SK-N-DZ (cell line): Measurements from ENCODE around the gene LYSMD2. TPM values are rescaled to one million over a fixed set of nuclear protein-coding genes. Genes with fewer than 3 reads are reported as not detected.
"Not testable (repeated sequence)": the region's sequence is repeated elsewhere in the genome, so short reads cannot be mapped to it uniquely, and the experiment has no call there.

Experiments used
- DNase-seq: peaks from one replicate; pipeline ENCODE4 v3.0.0-alpha.2; 2015; ENCODE audit warnings: low spot score
- polyA plus RNA-seq, 2 experiments: library from polyadenylated mRNA; depleted of rRNA; stranded (reverse); fragments of >200 nt; gene quantifications; 2 replicates each; pipeline ENCODE4 v1.2.3, GENCODE V29; 2014

The LYSMD2 gene
- polyA plus RNA-seq (2014; cell fraction: cytosol; rRNA removed): 5.2 and 7.9 TPM in 2 replicates
- 2.2 and 7.2 TPM in 2 replicates for polyA plus RNA-seq (2014; cell fraction: nucleus; rRNA removed)

DNA sequence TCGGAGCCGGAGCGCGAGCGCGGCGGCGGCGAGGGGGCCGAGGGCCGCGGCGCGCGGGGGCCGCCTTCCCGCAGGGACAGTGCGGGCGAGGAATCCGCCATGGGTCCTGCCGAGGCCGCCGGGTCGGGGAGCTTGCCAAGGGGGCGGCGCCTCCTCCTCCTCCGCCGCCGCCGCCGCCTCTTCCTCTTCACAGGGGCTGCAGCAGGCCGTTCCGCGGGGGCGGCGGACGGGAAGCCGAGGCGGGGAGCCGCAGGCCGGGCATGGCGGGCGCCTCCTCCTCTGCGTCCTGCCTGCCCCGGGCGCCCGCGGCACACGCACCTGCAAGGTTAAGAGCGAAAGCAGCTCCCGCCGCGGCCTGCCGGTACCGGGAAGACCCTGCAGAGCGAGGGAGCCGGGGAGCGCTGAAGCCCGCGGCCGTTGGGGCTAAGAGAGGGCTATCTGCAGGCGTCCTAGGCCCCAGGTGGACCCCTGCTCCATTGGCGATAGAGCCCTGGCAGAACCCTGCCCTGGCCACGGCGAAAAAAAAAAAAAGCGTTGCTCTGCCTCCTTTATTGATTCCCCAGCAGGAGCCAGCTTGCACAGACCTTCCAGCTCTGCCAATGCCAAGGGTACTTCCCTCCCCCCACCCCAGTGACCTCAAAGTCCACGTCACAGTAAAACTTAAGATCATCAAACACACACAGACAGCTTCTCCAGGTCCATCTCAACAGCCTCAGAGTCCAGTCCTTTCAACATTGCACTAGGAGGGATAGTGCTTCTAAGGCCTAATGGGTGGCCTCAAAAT is at the start of gene LYSMD2:
Gene LYSMD2 (minus strand): TSS at position 134 of the 784 bp plus-strand sequence. CDS start 33 bp downstream, at position 101.
- peak; percentile 28 for DNase-seq

DNA sequence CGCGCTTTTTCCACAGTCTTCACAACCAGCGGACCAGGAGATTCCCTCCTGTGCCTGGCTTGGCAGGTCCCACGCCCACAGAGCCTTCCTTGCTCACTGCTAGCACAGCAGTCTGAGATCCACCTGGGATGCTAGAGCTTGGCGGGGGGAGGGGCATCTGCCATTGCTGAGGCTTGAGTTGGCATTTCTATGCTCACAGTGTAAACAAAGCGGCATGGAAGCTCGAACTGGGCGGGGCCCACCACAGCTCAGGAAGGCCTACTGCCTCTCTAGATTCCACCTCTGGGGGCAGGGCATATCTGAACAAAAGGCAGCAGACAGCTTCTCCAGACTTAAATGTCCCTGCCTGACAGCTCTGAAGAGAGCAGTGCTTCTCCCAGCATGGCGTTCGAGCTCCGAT is 49.7 kb upstream of the LYSMD2 start:
- not testable (repeated sequence) for DNase-seq

GRCh38 chr15:51783967-51784366 is 46.5 kb upstream of the LYSMD2 start:
- no peak for DNase-seq

DNA sequence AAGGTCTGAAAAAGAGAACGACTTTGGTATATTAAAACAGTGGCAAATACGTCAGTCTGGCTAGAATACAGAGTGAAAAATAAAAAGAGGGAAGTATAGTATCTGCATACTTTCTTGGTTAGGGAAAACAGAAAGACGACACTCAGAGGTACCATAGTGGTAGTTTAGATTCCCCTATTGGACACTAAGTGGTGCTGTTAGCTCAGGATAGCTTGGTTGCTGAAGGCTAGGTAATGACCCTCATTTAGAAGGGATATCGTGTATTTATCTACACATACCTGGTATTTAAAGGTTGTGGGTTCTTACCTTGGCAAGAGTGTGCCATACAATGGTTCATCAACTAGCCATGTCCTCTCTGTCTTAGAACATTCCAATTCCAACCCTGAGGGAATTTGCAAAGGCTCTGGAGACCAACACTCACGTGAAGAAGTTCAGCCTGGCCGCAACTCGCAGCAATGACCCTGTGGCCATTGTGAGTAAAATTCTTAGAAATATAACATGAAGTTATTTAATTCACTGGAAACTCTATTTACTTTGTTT is 45.0 kb upstream of the LYSMD2 start:
- DNase-seq: no peak

DNA sequence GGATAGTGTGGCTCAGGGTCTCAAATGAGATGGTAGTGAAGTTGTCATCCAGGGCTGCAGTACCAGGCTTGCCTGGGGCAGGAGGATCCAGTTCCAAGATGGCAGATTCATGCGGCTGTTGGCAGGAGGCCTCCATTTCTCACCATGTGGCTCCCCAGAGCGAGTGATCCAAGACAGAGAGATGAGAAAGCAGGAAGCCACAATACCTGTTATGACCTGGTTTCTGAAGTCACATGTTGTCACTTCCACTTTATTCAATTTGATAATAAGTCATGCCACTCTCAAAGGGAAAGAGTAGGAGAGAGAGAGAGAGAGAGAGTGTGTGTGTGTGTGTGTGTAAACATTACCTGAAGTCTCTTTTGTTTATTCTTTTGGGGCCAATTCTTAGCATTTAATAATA is 44.1 kb upstream of the LYSMD2 start:
- no peak for DNase-seq

GRCh38 chr15:51780636-51781035 is 43.2 kb upstream of the LYSMD2 start:
- DNase-seq: no peak

DNA sequence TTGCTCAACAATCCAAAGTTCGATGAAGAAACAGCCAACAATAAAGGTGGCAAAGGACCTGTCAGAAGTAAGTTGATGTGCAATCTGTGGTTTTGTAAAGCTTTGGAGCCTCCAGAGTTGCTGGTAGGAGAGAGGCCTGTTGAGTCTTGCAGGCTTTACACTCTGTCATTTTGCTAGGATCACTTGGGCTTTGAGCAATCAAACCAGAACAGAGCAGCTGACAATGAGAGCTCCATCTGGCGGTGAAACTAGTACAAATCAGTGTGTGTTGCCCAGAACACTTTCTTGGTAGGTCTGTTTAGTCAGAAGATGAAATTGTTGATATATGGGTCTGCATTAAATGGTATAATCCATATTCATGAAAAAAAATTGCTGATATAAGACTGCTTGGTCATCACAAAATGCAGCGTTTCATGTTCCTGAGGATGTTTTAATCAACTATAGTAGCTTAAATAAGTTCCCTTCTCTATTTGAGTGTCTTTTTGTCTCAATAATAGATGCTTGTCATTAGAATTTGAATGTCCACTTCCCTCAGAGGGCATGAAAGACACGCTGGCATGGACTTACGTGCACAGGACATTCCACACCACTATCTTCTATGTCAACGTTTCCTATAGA is 39.6 kb upstream of the LYSMD2 start:
- peak; percentile 67 for DNase-seq

DNA sequence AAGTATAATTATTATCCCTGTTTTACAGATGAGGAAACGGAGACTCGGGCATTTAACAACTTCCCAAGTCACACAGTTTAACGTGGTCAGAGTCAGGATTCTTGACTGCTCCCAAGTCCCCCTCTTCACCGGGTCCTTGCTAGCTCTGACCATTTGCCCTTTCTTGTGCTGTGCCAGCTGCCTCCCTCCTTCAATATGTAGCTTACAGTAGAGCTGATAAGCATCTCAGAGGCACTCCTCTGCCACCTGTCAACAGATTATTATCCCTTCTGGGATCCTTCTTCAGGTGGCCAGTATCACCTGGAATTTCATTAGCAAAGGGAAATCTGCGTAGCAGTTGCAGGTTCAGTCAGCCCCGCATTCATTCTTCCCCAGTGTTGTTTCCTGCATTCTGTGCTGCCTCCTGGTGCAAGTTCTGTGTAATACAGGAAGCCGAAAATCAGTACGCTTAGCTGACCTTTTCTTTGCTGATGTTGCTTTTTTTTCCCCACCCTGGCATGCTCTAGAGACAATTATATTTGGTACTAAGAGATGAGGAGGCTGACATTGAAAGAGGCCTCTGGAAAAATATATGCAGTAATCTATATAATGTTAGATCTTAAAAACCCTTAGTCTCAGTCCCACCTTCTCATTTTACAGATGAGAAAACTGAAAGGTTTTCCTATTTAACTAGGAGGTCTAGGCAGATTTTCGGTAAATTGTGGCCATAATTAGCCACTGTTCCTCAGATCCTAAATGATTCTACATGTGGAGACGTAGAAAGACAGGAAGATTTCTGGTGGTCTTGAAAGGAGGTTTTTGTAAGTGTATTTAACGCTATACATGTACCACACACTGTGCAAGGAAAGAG is 38.7 kb upstream of the LYSMD2 start:
- peak; percentile 54 for DNase-seq

DNA sequence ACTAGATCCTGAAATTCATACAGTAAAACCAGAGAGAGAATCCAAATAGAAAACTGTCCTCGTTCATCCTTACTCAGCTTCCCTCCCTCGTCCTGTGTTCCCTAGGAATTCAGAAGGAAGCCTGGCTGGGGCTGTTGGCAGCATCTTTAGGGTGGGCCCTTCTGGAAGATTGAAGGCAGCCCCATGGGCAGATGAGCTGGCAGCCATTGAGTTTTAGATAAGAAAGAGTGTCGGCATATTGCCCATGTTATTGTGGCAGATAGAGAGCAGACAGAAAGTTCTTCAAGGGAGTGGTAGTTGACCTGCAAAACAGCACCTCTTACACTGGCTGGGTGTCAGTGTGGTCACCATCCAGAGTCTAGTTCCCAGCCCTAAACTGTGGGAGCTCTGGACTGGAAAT is 37.5 kb upstream of the LYSMD2 start:
- no peak for DNase-seq

DNA sequence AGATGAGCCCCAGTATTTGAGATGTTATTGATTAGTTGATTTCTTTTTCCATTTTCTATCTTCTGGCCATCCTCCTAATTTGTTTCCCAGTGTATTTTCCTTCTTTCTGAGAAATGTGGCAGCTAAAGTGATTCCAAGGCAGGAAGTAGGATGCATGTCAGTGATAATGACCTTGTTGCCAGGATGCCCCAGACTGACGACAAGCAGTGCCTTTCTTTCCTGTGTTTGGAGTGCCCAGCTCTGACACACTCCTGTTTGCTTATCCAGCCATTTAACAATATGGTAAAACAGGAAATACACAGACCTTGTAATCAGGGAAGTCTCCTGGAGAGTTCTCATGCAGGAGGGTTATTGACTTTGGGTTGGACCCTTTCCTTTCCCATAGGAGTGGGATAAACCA is 34.3 kb upstream of the LYSMD2 start:
- DNase-seq: no peak

- no peak for DNase-seq
Measured at GRCh38 chr15:51770902-51771301, 33.4 kb upstream of the LYSMD2 start.

DNA sequence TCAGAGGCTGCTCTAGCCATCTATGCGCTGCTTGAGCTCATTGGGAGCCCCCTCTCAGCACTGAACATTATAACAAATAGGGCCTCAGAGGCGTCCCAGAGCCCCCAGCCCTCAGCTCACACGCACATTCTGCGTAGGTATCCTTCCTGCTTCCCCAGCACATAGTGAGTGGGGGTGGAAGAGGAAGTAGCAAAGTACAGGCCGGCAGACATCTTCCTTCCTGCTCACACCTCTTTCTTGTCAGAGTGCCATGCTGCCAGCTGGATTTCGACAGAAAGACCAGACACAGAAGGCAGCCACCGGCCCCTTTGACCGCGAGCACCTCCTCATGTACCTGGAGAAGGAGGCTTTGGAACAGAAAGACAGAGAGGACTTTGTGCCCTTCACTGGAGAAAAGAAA is 30.6 kb upstream of the LYSMD2 start:
- DNase-seq: no peak

GRCh38 chr15:51766341-51766740 is 28.9 kb upstream of the LYSMD2 start:
- DNase-seq: no peak

GRCh38 chr15:51765751-51766150 is 28.3 kb upstream of the LYSMD2 start:
- DNase-seq: no peak

GRCh38 chr15:51760805-51761204 is 23.4 kb upstream of the LYSMD2 start:
- DNase-seq: peak; percentile 26

GRCh38 chr15:51759557-51760070 is 22.2 kb upstream of the LYSMD2 start:
- DNase-seq: no peak

GRCh38 chr15:51758645-51759044 is 21.2 kb upstream of the LYSMD2 start:
- no peak for DNase-seq

- no peak for DNase-seq
Measured at GRCh38 chr15:51757450-51757849, 20.0 kb upstream of the LYSMD2 start.

GRCh38 chr15:51756482-51756881 is 19.0 kb upstream of the LYSMD2 start:
- DNase-seq: no peak

- no peak for DNase-seq
Measured at GRCh38 chr15:51755790-51756189, 18.3 kb upstream of the LYSMD2 start.

DNA sequence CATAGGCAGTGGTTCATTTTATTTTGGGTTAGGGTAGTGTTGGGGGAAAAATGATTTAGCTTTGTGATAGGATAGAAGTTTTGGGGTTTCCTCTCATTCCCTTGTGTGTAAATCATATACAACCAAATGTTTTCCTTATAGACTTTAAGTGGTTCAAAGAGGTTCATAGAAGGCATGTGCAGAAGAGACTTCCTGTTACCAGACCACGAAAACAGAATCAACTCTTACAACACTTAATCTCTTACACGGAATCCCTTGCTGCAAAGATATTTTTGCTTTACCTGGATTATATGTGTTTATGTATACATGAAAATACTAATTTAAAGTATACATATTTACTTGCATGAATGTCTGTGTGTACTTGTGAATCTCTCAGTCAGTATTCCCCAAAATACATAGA is 16.8 kb upstream of the LYSMD2 start:
- DNase-seq: no peak

- DNase-seq: no peak
Measured at GRCh38 chr15:51752888-51753287, 15.4 kb upstream of the LYSMD2 start.
